Vagina (tissue), 2 donors: ENCODE measurements around the gene CLDN1.

Experiments
- POLR2A ChIP-seq, 2 donors: fragments of 450-650 bp; IDR thresholded peaks; one replicate each; pipeline ENCODE4 v1.6.1; 2017; ENCODE audit warnings: antibody characterized with exemption in 2 of 2, mild to moderate bottlenecking in 2 of 2, moderate library complexity in 2 of 2
- POLR2AphosphoS5 ChIP-seq, 2 donors: sonication (generic); formaldehyde crosslinking; IDR thresholded peaks; one replicate each; pipeline ENCODE4 v1.9.0; 2017; ENCODE audit warnings: antibody characterized with exemption in 2 of 2, mild to moderate bottlenecking in 2 of 2, low read depth in 1 of 2; ENCODE audit not compliant: insufficient read depth in 1 of 2
- TF ChIP-seq, protein P1 (sequence below), 3 experiments: fragments of 450-650 bp in 2 of 3; fragments of 200-600 bp in 1 of 3; sonication (generic) in 1 of 3; IDR thresholded peaks; one replicate each; pipeline ENCODE4 v1.5.1; 2017 to 2019; ENCODE audit warnings: antibody characterized with exemption in 3 of 3, mild to moderate bottlenecking in 2 of 3, moderate library complexity in 2 of 3

GRCh38 chr3:190266913-190267290 lies 55.3 kb downstream of the CLDN1 start:
- TF ChIP-seq, protein P1, sequence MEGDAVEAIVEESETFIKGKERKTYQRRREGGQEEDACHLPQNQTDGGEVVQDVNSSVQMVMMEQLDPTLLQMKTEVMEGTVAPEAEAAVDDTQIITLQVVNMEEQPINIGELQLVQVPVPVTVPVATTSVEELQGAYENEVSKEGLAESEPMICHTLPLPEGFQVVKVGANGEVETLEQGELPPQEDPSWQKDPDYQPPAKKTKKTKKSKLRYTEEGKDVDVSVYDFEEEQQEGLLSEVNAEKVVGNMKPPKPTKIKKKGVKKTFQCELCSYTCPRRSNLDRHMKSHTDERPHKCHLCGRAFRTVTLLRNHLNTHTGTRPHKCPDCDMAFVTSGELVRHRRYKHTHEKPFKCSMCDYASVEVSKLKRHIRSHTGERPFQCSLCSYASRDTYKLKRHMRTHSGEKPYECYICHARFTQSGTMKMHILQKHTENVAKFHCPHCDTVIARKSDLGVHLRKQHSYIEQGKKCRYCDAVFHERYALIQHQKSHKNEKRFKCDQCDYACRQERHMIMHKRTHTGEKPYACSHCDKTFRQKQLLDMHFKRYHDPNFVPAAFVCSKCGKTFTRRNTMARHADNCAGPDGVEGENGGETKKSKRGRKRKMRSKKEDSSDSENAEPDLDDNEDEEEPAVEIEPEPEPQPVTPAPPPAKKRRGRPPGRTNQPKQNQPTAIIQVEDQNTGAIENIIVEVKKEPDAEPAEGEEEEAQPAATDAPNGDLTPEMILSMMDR (IDR thresholded peaks at IDR 0.05) = no peak
- TF ChIP-seq POLR2A (IDR thresholded peaks at IDR 0.05) (no peak), POLR2AphosphoS5 (IDR thresholded peaks at IDR 0.05; ENCODE audit: insufficient read depth in 1 of 2, low read depth in 1 of 2) (no peak)
